AG04450 (cell line): ENCODE data around the gene TBX5. TPM values are rescaled to one million over a fixed set of nuclear protein-coding genes. Genes with fewer than 3 reads are reported as not detected.

Source experiments
- CTCF ChIA-PET: fragments of 300-600, 350-600 bp; formaldehyde crosslinking; extraction: SDS; loops from one replicate; lab custom pipeline; 2022; ENCODE audit warnings: antibody characterized with exemption, inconsistent platforms; lab: Charles Lee
- POLR2A ChIA-PET: fragments of 350-600 bp; formaldehyde crosslinking; extraction: SDS; loops from one replicate; lab custom pipeline; 2021; ENCODE audit warnings: antibody characterized with exemption, inconsistent platforms; lab: Yijun Ruan, JAX
- DNase-seq: peaks from one replicate; pipeline ENCODE4 v3.0.0-alpha.2; 2011; ENCODE audit warnings: low read depth, low spot score
- H3K27ac ChIP-seq: one replicate; pipeline ENCODE4 v1.5.1; 2012; ENCODE audit warnings: low read depth, low read length, control low read depth
- H3K27me3 ChIP-seq: one replicate; pipeline ENCODE4 v1.6.0; 2012; ENCODE audit warnings: low read length; ENCODE audit not compliant: control insufficient read depth, insufficient read depth
- H3K4me3 ChIP-seq: 2 replicates; pipeline ENCODE4 v1.5.1; 2011; ENCODE audit warnings: mild to moderate bottlenecking, low read depth, low read length, control low read depth
- H3K9me3 ChIP-seq: 2 replicates; pipeline ENCODE4 v1.5.1; 2012; ENCODE audit warnings: low read length; ENCODE audit not compliant: control insufficient read depth, insufficient read depth
- polyA plus RNA-seq: library from polyadenylated mRNA; depleted of rRNA; stranded (reverse); fragments of >200 nt; gene quantifications from 2 replicates; pipeline ENCODE4 v1.2.3, GENCODE V29; 2011
- TF ChIP-seq, protein P1 (sequence below): IDR thresholded peaks from 2 replicates; pipeline ENCODE4 v1.5.1; 2011; ENCODE audit warnings: low read depth, low read length, control low read depth, inconsistent platforms

Gene TBX5
- polyA plus RNA-seq, 1 experiment, result 16.8 TPM

DNA sequence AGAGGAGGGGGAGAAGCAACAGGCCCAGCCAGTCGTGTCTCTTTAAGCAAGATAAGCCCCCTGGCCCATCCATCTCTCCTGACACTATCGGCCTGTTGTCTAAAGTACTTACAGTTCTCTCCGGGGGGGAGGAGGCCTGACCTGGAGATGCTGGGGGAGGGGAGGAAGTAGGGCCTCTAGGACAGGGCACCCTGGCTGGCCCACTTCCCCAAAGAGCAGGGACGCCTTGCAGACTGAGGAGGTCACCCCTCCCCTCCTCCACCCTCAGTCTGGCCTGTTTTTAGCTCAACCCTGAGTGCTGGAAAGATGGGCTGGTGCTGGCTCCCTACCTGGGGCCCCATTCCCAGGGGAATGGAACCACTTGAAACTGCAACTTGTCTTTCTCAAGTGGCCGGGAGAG is 70.3 kb downstream of the TBX5 start:
- H3K27me3 ChIP-seq, result peaks cover 5% of the 10 kb centered on the region
- POLR2A ChIA-PET, result no interaction called here
- DNase-seq, result no peak
- no peak overlapping the region for H3K27ac ChIP-seq
- no peak overlapping the region for H3K4me3 ChIP-seq
- TF ChIP-seq, protein P1, sequence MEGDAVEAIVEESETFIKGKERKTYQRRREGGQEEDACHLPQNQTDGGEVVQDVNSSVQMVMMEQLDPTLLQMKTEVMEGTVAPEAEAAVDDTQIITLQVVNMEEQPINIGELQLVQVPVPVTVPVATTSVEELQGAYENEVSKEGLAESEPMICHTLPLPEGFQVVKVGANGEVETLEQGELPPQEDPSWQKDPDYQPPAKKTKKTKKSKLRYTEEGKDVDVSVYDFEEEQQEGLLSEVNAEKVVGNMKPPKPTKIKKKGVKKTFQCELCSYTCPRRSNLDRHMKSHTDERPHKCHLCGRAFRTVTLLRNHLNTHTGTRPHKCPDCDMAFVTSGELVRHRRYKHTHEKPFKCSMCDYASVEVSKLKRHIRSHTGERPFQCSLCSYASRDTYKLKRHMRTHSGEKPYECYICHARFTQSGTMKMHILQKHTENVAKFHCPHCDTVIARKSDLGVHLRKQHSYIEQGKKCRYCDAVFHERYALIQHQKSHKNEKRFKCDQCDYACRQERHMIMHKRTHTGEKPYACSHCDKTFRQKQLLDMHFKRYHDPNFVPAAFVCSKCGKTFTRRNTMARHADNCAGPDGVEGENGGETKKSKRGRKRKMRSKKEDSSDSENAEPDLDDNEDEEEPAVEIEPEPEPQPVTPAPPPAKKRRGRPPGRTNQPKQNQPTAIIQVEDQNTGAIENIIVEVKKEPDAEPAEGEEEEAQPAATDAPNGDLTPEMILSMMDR, result no peak
- CTCF ChIA-PET, result no interaction called here
- no peaks in the 10 kb centered on the region for H3K9me3 ChIP-seq

DNA sequence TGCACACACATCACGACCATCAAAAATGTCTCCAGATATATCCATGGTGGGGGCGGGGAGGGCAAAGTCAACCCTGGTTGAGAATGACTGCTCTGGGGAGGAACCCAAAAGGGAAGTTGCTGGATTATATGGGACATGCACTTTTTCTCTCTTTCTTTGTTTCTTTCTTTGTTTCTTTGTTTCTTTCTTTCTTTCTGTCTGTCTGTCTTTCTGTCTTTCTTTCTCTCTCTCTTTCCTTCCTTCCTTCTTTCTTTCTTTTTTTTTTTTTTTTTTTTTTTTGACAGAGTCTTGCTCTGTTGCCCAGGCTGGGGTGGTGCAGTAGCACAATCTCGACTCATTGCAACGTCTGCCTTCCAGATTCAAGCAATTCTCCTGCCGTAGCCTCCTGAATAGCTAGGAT is 71.5 kb downstream of the TBX5 start:
- Histone ChIP-seq H3K4me3 (no peak overlapping the region), H3K27me3 (peaks cover 7% of the 10 kb centered on the region), H3K27ac (no peak overlapping the region), H3K9me3 (no peaks in the 10 kb centered on the region)
- ChIA-PET CTCF (no interaction called here), POLR2A (no interaction called here)
- TF ChIP-seq, protein P1, result no peak
- no peak for DNase-seq

DNA sequence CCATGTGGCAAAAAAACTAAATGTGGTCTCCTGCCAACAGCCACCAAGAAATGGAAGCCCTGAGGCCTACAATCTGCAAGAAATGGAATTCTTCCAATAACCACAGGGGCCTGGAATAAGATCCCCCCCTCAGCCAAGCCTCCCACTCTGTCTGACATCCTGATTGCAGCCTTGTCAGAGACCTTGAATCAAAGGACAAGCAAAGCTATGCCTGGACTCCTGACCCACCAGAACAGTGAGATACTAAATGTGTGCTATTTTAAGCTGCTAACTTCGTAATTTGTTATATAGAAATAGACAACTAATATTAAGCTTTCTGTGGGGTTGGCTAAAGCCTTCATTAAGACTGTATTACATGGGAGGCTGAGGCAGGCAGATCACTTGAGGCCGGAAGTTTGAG is 77.7 kb downstream of the TBX5 start:
- CTCF ChIA-PET, result no interaction called here
- H3K4me3 ChIP-seq, result no peak overlapping the region
- DNase-seq, result no peak
- no peak overlapping the region for H3K27ac ChIP-seq
- H3K9me3 ChIP-seq, result no peaks in the 10 kb centered on the region
- TF ChIP-seq, protein P1, result no peak
- H3K27me3 ChIP-seq, result peaks cover 14% of the 10 kb centered on the region
- POLR2A ChIA-PET, result no interaction called here

DNA sequence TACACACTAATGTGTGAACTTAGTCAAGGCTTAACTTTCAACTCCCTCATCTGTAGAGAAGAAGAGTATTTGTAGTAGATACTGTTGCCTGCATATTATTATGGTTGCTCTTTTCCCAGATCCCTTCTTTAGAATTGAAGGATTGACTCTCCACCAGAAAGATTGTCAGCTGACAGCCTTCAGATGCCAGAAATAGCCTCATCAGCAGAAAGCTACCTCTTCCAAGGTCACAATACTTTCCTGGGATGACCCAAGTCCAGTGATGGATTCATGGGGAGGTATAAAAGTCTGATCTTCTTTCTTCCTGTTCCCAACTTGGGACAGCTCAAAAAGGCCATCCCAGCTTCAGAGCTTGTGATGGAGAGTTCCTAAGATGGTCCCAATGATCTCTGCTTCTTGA is 78.2 kb downstream of the TBX5 start:
- H3K4me3 ChIP-seq, result no peak overlapping the region
- ChIA-PET CTCF (no interaction called here), POLR2A (no interaction called here)
- TF ChIP-seq, protein P1, result no peak
- no peak overlapping the region for H3K27ac ChIP-seq
- no peaks in the 10 kb centered on the region for H3K9me3 ChIP-seq
- no peak for DNase-seq
- H3K27me3 ChIP-seq, result peaks cover 14% of the 10 kb centered on the region

DNA sequence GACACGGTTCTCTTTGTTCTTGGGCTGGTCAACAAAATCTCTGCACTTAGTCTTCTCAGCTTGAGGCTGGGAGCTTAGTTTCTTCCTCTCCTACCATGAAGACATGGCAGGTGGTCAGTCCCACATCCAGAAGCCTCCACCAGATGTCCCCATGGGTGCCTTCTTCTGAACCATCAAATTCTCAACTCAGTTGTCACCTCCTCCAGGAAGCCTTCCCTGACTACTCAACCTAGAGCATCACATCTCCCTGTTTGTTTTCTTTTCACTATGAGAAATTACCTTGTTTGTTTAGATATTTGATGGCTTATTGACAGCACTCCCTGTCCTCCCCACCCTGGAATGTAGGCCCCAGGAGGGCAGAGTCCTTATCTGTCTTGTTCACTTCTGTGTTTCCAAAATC is 84.4 kb downstream of the TBX5 start:
- no peaks in the 10 kb centered on the region for H3K27me3 ChIP-seq
- CTCF ChIA-PET, result no interaction called here
- POLR2A ChIA-PET, result interaction anchor here (1.1 kb wide), 1 partner anchor 15 kb away, joined by 3 read pairs; no protein-coding TSS in a partner anchor
- H3K4me3 ChIP-seq, result no peak overlapping the region
- H3K9me3 ChIP-seq, result no peaks in the 10 kb centered on the region
- no peak for DNase-seq
- TF ChIP-seq, protein P1, result no peak
- no peak overlapping the region for H3K27ac ChIP-seq
